ENCODE results near the gene PEMT.

Gene PEMT

GRCh38 chr17:17525311-17525710, 66.2 kb downstream of the PEMT start:
- TF ChIP-seq CTCF (IDR thresholded peaks at IDR 0.05; ENCODE audit: low read depth, low read length) = no peak
- DNase-seq (ENCODE audit: extremely low read depth, low read depth) = no peak

- no peak for TF ChIP-seq CTCF (IDR thresholded peaks at IDR 0.05; ENCODE audit: low read depth, low read length)
- no peak for DNase-seq (ENCODE audit: extremely low read depth, low read depth)
Measured at GRCh38 chr17:17523731-17524490, 67.6 kb downstream of the PEMT start.

- no peak for DNase-seq (ENCODE audit: extremely low read depth, low read depth)
- TF ChIP-seq CTCF (IDR thresholded peaks at IDR 0.05; ENCODE audit: low read depth, low read length) = no peak
Measured at GRCh38 chr17:17523001-17523730, 68.3 kb downstream of the PEMT start.

- no peak for DNase-seq (ENCODE audit: extremely low read depth, low read depth)
- TF ChIP-seq CTCF (IDR thresholded peaks at IDR 0.05; ENCODE audit: low read depth, low read length) = no peak
Measured at GRCh38 chr17:17520599-17521232, 70.8 kb downstream of the PEMT start.

GRCh38 chr17:17519886-17520285, 71.6 kb downstream of the PEMT start:
- no peak for TF ChIP-seq CTCF (IDR thresholded peaks at IDR 0.05; ENCODE audit: low read depth, low read length)

GRCh38 chr17:17518951-17519350, 72.6 kb downstream of the PEMT start:
- TF ChIP-seq CTCF (IDR thresholded peaks at IDR 0.05; ENCODE audit: low read depth, low read length) = no peak
- DNase-seq (ENCODE audit: extremely low read depth, low read depth) = no peak

More at GRCh38 chr17:17519886-17520285, 71.6 kb downstream of the PEMT start:
- no peak for DNase-seq (ENCODE audit: extremely low read depth, low read depth)

- TF ChIP-seq CTCF (IDR thresholded peaks at IDR 0.05; ENCODE audit: low read depth, low read length) = no peak
- DNase-seq (ENCODE audit: extremely low read depth, low read depth) = no peak
Measured at GRCh38 chr17:17518014-17518413, 73.5 kb downstream of the PEMT start.
